ENCODE measurements around the gene MUS81.

MUS81 gene

GRCh38 chr11:65892661-65893317 is 32.6 kb downstream of the MUS81 start:
- no peak for DNase-seq (ENCODE audit: low spot score)

- DNase-seq (ENCODE audit: low spot score) = peak; percentile 27
These were observed 33.9 kb downstream of the MUS81 start for GRCh38 chr11:65894034-65894591.

DNA sequence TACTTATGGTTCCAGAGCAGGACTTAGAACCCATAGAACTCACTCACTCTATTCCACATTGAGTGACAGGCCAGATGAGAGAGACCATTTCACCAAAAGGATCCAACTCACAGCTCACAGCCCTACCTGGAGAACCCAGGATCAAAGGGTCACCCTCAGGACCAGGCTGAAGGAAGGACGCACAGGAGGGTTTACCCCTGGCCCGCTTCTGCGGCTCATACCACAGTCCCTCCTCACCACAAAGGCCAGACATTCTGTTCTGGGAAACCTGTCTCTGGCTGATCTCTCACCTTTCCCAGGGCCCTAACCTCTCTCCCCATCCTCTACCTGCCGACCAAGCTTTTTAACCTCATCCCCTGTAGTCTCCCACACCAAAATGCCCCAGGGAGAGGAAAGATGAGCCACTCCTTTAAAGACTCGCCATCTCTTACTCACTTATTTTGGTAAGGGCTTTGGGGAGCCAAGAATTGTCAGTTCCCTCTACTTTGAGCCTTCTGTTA is 35.3 kb downstream of the MUS81 start:
- no peak for DNase-seq (ENCODE audit: low spot score)

- no peak for DNase-seq (ENCODE audit: low spot score)
These were observed 36.1 kb downstream of the MUS81 start for GRCh38 chr11:65896034-65896999.

DNA sequence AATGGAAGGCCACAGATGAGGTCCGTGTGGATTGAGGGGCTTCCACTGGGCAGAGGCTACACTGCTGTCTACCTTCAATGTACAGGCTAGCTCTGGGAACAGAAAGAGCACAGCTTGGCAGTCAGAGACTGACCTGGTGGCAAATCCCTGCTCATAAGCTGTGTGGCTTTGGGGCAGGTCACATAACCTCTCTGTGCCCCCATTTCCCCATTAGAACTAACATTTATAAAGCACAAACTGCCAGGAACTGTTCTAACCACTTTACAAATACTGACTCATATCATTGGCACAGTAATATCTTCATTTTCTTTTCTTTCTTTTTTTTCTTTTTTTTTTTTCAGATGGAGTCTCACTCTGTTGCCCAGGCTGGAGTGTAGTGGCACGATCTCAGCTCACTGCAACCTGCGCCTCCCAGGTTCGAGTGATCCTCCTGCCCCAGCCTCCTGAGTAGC is 36.8 kb downstream of the MUS81 start:
- no peak for DNase-seq (ENCODE audit: low spot score)

- no peak for DNase-seq (ENCODE audit: low spot score)
These were observed 38.6 kb downstream of the MUS81 start for GRCh38 chr11:65898656-65899355.

DNA sequence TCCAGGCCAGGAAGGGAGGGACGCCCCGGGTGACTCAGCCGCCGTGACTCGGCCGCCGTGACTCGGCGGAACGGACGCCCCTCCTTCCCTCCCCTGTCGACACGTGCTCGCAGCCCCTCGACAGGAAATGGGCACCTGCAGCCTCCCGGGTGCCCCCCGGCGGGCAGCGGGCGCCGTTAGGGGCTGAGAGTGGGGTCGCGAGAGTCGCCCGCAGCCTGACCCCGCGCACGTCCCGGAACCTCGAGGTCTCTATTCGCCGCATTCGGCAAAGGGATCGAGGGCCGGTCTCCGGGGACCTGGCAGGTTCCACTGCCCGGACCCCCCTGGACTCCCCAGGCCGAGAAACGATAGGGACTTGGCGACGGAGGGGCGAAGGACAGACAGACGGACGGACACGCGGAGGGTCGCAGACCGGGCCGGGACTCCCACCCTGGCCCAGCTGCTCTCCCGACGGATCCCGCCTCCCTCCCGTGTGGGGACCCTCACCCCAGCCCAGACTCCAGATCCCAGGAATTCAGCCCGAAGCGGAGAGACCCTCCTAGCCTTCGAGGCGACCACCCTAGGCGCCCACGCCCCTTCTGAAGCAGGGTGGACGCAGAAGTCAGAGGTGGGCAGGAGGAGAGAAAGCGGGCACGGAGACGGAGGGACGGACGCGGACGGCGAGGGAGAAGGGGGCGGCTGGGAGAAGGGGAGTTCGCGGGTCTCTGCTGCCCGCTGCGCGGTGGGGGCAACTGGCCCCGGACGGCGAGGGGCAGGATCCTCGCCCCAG is 39.3 kb downstream of the MUS81 start:
- no peak for DNase-seq (ENCODE audit: low spot score)

DNA sequence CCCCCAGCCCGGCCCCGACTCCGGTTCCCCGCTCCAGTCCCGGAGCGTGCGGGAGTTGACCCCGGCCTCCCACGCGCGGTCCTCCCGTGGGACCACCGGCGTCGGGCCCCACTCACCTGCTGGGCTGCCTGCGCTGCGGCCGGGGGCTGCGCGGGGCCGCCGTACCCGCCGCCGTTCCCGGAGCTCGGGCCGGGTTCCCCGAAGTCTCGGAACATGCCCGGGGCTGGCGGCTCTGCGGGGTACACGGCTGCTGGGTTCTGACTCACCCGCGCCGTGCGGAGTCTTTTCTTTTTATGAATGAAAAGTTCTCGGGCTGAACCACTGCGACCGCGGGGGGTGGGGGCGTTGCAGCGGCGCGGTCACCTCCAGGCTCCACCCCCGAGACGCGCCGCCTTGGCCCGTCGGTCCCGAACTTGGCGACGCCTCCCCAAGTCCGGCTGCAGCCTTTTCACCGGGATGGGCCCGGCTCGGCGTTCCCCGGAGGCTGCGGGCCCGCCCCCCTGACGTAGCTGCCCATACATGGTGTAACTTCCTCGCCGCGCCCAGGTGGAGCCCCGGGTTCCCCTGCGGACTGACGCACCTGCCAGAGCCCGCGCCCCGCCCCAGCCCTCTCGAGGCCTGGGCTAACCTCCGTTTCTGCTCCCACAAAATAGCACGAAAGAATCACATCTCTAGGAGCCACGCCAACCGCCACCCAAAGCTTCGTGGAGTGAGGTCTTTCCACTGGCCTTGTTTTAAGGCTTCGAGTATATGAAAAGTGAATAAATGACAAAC is 40.1 kb downstream of the MUS81 start, which contains the start of gene FOSL1:
FOSL1 (minus strand) TSS at position 264 of the 774 bp plus-strand sequence; CDS start at position 215, 49 bp downstream.
- DNase-seq (ENCODE audit: low spot score) = peak; percentile 91

DNA sequence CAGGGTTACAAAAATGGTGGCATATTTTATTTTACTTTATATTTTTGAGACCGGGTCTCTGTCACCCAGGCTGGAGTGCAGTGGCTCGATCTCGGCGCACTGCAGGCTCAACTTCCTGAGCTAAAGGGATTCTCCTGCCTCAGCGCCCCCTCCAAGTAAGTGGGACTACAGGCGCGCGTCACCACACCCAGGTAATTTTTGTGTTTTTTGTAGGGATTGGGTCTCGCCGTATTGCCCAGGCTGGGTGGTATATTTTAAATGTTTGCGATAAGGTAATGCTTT is 40.6 kb downstream of the MUS81 start:
- DNase-seq (ENCODE audit: low spot score) = no peak

DNA sequence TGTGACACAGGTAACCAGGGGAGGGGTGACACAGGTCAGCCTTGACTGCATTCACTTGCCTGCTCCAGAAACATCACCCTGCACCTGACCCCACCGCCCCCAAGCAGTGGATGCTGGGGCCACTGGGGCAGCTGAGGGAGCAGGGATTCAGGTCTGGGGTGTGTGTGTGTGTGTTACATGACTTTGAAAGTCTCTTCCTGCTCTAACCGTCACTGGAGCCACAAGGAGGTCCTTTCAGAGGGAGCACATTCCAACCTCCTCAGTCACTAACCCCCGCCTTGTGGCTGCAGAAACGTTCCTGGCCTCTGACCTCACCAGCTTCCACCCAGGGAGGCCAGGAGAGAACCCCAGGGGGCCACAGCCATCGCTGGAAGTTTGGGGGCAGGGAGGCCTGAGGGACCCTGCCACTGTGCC is 42.8 kb downstream of the MUS81 start:
- no peak for DNase-seq (ENCODE audit: low spot score)

- DNase-seq (ENCODE audit: low spot score) = no peak
These were observed 43.5 kb downstream of the MUS81 start for GRCh38 chr11:65903715-65904114.

- DNase-seq (ENCODE audit: low spot score) = no peak
These were observed 46.4 kb downstream of the MUS81 start for GRCh38 chr11:65906602-65907001.

GRCh38 chr11:65907878-65908277 is 47.6 kb downstream of the MUS81 start:
- DNase-seq (ENCODE audit: low spot score) = no peak

GRCh38 chr11:65911682-65912568 is 51.7 kb downstream of the MUS81 start:
- no peak for DNase-seq (ENCODE audit: low spot score)

GRCh38 chr11:65912845-65913244 is 52.6 kb downstream of the MUS81 start:
- no peak for DNase-seq (ENCODE audit: low spot score)

- no peak for DNase-seq (ENCODE audit: low spot score)
These were observed 55.0 kb downstream of the MUS81 start for GRCh38 chr11:65915101-65915820.

- no peak for DNase-seq (ENCODE audit: low spot score)
These were observed 55.6 kb downstream of the MUS81 start for GRCh38 chr11:65915821-65916251.
